ENCODE data around the gene GRM8.
A peak's percentile ranks its signal among the peaks of the same experiment; 100 is the strongest.

The GRM8 gene

DNA sequence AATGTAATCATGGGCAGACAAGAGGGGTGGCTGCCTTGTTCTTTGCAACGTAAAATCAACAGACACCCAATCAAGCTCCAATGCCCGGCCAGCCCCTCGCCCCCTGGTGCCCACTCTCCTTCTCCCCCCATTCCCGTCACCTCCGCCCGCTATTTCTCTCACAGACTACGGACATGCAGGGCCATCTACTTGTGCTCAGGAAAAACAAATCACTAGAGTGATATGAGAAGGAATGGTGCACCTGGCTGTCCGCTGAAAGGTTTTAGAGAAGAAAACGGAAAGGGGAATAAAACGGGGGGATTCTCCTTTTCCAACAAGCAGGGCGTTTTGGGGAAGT lies 396 bp downstream of the GRM8 start:
- peak overlapping the region; percentile 70 for H3K4me3 ChIP-seq (ENCODE audit: low read depth, low read length)
- no peak for DNase-seq (ENCODE audit: low read depth)
- no peak for TF ChIP-seq CTCF (IDR thresholded peaks at IDR 0.05; ENCODE audit: low read depth, low read length, missing control alignments)
- in situ Hi-C loops (cut with HindIII; ENCODE audit: low sequenced_read_pairs), result no loop called here

DNA sequence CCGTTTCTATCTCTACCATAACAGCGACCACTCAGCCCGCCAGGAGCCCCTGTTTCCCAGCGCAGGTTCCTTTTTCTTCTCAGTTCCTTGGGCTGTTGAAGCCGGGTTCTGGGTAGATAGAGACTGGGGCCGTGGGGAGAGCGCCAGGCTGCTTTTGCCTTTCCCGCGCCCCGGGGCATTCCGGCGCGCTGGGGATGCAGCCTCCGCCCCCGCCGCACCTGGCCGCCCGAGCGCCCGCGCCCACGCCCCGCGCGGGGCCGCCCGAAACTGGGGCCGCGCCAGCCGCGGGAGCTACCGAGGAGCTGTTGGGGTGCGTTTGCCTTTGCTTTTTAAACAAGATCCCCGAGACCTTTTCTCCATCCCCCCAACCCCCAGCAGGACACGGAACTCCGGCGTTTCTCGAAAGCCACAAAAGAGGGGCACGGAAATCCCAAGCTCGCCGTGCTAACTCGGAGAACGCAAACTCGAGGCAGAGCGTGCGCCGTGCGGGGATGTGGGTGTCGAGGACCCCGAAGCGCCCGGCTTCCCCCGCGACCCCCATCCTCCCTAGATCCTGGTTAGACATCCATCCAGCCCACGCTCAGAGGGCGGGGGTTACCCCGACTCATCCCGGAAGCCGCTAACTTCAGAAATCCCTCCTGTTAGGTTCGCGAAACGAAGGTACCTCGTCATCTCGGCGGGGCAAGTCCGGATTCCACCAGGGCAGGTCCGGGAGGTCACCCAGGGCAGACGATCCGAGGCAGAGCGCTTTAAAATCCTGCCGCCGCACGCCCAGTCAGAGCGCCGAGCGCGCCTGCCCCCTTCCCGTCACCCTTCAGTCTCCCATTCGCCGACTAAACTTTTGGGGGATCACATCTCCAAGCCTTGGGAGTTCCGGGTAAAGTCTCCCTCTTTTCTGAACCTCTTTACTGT lies 1.0 kb downstream of the GRM8 start:
- in situ Hi-C loops (cut with HindIII; ENCODE audit: low sequenced_read_pairs), result no loop called here
- DNase-seq (ENCODE audit: low read depth), result no peak
- TF ChIP-seq CTCF (IDR thresholded peaks at IDR 0.05; ENCODE audit: low read depth, low read length, missing control alignments), result no peak

DNA sequence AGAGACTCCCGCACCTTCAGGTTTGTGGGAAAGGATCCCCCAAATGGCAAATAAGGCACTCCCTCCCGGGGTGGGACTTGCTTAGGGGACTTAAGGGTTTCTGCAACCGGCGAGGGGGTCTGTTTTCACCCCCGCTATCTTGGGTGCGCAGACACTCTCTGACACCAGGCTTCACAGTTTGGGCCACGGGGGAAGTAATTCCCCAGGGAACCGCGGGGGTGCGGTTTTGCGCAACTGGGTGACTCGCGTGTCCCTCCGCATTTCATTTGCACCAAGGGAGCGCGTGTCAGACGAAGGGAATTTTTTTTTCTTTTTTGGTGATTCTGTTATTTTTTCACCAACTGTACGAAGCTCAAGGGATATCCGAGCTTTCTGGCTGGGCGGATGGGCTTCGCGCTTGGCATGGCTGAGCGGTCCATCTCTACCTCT lies 1.7 kb downstream of the GRM8 start:
- no peak for TF ChIP-seq CTCF (IDR thresholded peaks at IDR 0.05; ENCODE audit: low read depth, low read length, missing control alignments)

More for the DNA sequence above, 1.0 kb downstream of the GRM8 start:
- peak overlapping the region; percentile 70 for H3K4me3 ChIP-seq (ENCODE audit: low read depth, low read length)

DNA sequence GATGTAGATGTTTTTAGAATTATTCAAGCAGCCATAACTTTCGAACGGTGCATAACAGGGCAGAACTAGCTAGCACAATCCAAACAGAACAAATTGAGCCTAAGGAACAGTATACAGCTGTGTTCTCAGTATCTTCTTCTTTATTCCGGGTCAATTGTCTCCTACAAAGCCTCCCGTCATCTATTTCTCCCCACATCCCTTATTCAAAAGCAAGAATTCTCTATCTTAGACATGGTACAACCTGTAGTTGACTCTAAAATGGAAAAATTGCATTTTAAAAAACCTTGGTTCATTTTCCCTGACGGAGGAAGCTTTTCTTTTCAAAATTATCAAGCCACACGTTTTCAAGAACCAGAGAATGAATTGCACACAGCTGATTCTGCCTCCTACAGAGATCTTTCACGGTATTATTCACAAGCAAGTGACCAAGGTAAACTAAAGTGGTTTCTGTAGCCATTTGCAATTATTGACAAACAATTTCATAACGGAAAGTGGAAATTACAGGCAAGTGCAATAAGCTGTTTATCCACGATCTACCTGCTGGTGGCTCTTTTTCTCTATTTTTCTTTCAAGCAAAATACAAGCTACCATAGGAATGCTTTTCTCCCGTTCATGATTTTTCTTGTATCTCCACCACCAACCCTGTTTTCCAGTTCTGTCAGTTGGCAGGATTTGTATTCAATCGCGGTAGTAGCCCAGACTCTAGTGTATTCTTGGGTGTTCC lies 2.3 kb downstream of the GRM8 start:
- in situ Hi-C loops (cut with HindIII; ENCODE audit: low sequenced_read_pairs), result no loop called here
- H3K4me3 ChIP-seq (ENCODE audit: low read depth, low read length), result no peak overlapping the region
- DNase-seq (ENCODE audit: low read depth), result no peak
- TF ChIP-seq CTCF (IDR thresholded peaks at IDR 0.05; ENCODE audit: low read depth, low read length, missing control alignments), result no peak

More for the DNA sequence above, 1.7 kb downstream of the GRM8 start:
- in situ Hi-C loops (cut with HindIII; ENCODE audit: low sequenced_read_pairs), result no loop called here
- no peak for DNase-seq (ENCODE audit: low read depth)
- H3K4me3 ChIP-seq (ENCODE audit: low read depth, low read length), result no peak overlapping the region

GRCh38 chr7:127245607-127246006 lies 7.1 kb downstream of the GRM8 start:
- TF ChIP-seq CTCF (IDR thresholded peaks at IDR 0.05; ENCODE audit: low read depth, low read length, missing control alignments), result no peak
- no peak for DNase-seq (ENCODE audit: low read depth)
- H3K4me3 ChIP-seq (ENCODE audit: low read depth, low read length), result no peak overlapping the region
- in situ Hi-C loops (cut with HindIII; ENCODE audit: low sequenced_read_pairs), result no loop called here

DNA sequence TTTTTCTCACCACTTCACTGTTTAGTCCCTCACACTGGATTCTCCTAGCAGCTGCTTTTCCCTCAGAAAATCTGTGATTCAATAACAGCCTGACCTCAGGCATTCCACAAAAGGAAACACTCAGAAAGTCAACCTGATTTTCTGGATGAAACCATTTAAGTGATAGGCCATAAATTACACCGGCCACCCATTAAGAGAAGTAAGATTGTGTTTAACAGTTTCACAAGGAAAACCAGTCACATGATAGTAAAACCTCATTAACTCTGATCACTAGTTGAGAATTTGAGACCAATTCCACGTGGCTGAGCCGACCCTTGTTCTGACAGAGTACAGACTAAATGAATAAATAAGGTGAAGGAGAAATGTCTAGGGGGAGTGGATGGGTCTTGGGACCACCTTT lies 7.7 kb downstream of the GRM8 start:
- no peak for DNase-seq (ENCODE audit: low read depth)
- in situ Hi-C loops (cut with HindIII; ENCODE audit: low sequenced_read_pairs), result no loop called here
- no peak overlapping the region for H3K4me3 ChIP-seq (ENCODE audit: low read depth, low read length)
- TF ChIP-seq CTCF (IDR thresholded peaks at IDR 0.05; ENCODE audit: low read depth, low read length, missing control alignments), result no peak

All from astrocyte of the cerebellum (primary cell).